K562 treated with DMSO at 1 percent for 4 hours (cell line): ENCODE results near the gene PLEKHO1. TPM values are rescaled to one million over a fixed set of nuclear protein-coding genes. Genes with fewer than 3 reads are reported as not detected.

Source experiments
- total RNA-seq: library from RNA; unstranded; fragments of 300-600 nt; gene quantifications from 2 replicates; pipeline ENCODE4 v1.2.3, GENCODE V29; 2022; ENCODE audit not compliant: insufficient read depth

PLEKHO1 gene
- 7.8 and 8.1 TPM in 2 replicates for total RNA-seq

GRCh38 chr1:150149271-150150132 is at the start of gene PLEKHO1:
Gene PLEKHO1, plus strand, starts transcription at chr1:150149916. Its CDS starts 342 bp downstream, at chr1:150150258.

Other genes starting within 250 kb of the PLEKHO1 start
- gene SV2A, start 232.1 kb upstream of the PLEKHO1 start, total RNA-seq, result 0.17 TPM in 1 of 2 replicates, not detected in the other
- gene SF3B4, start 222.1 kb upstream of the PLEKHO1 start, total RNA-seq, result 57.6 and 64.7 TPM in 2 replicates
- gene MTMR11, start 213.0 kb upstream of the PLEKHO1 start, total RNA-seq, result 0.43 and 1.8 TPM in 2 replicates
- gene OTUD7B, start 139.2 kb upstream of the PLEKHO1 start, total RNA-seq, result 3.5 and 4.1 TPM in 2 replicates
- gene VPS45, start 82.1 kb upstream of the PLEKHO1 start, total RNA-seq, result 15.5 and 20.0 TPM in 2 replicates
- 36.7 and 43.4 TPM in 2 replicates for gene ANP32E, start 86.2 kb downstream of the PLEKHO1 start, total RNA-seq
- gene CA14, start 107.9 kb downstream of the PLEKHO1 start, total RNA-seq, result 0.94 and 1.6 TPM in 2 replicates
- 99.5 and 99.6 TPM in 2 replicates for gene APH1A, start 119.1 kb downstream of the PLEKHO1 start, total RNA-seq
- gene C1orf54, start 122.9 kb downstream of the PLEKHO1 start, total RNA-seq, result 4.2 TPM in 1 of 2 replicates, not detected in the other
- not detected in 2 replicates for gene CIART, start 132.6 kb downstream of the PLEKHO1 start, total RNA-seq
- gene MRPS21, start 143.9 kb downstream of the PLEKHO1 start, total RNA-seq, result 54.0 and 54.3 TPM in 2 replicates
- gene PRPF3, start 171.6 kb downstream of the PLEKHO1 start, total RNA-seq, result 22.3 and 23.9 TPM in 2 replicates
- gene RPRD2, start 214.2 kb downstream of the PLEKHO1 start, total RNA-seq, result 8.9 and 11.5 TPM in 2 replicates